C4-2B (cell line): ENCODE results near the gene NRG2.

Source experiments
- ZFX ChIP-seq: fragments of 450-650 bp; IDR thresholded peaks from 2 replicates; pipeline ENCODE4 v1.6.1; 2017
- TF ChIP-seq, protein P1 (sequence below): fragments of 450-650 bp; conservative IDR thresholded peaks from 2 replicates; pipeline ENCODE4 v1.5.1; 2017; ENCODE audit warnings: mild to moderate bottlenecking

- TF ChIP-seq, protein P1, sequence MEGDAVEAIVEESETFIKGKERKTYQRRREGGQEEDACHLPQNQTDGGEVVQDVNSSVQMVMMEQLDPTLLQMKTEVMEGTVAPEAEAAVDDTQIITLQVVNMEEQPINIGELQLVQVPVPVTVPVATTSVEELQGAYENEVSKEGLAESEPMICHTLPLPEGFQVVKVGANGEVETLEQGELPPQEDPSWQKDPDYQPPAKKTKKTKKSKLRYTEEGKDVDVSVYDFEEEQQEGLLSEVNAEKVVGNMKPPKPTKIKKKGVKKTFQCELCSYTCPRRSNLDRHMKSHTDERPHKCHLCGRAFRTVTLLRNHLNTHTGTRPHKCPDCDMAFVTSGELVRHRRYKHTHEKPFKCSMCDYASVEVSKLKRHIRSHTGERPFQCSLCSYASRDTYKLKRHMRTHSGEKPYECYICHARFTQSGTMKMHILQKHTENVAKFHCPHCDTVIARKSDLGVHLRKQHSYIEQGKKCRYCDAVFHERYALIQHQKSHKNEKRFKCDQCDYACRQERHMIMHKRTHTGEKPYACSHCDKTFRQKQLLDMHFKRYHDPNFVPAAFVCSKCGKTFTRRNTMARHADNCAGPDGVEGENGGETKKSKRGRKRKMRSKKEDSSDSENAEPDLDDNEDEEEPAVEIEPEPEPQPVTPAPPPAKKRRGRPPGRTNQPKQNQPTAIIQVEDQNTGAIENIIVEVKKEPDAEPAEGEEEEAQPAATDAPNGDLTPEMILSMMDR = no peak
- no peak for TF ChIP-seq ZFX
Observed at GRCh38 chr5:140003519-140003918, 39.6 kb downstream of the NRG2 start.
